Activated CD4-positive, alpha-beta T cell treated with anti-CD3 and anti-CD28 coated beads, Interleukin-2, amount 10 ng/mL, durations not matched to agents 7 days and 5 days (primary cell): ENCODE data around the gene AK6. TPM values are rescaled to one million over a fixed set of nuclear protein-coding genes. Genes with fewer than 3 reads are reported as not detected.
"Not testable (repeated sequence)": the region's sequence is repeated elsewhere in the genome, so short reads cannot be mapped to it uniquely, and the experiment has no call there.

ENCODE experiments used
- CTCF ChIA-PET: fragments of 350-600 bp; sonication (Branson Sonifier 250); formaldehyde crosslinking; loops from one replicate; lab custom pipeline; 2021; ENCODE audit warnings: antibody characterized with exemption; lab: Charles Lee
- POLR2A ChIA-PET: fragments of 350-600 bp; sonication (Branson Sonifier 250); formaldehyde crosslinking; loops from one replicate; lab custom pipeline; 2021; ENCODE audit warnings: antibody characterized with exemption; lab: Charles Lee
- DNase-seq: peaks from one replicate; pipeline ENCODE4 v3.0.0-alpha.2; 2020
- H3K27ac Mint-ChIP-seq: one replicate; pipeline ENCODE4 v1.8.0; 2021; ENCODE audit warnings: mild to moderate bottlenecking, moderate library complexity, mixed read lengths
- H3K27me3 Mint-ChIP-seq: one replicate; pipeline ENCODE4 v1.8.0; 2021; ENCODE audit warnings: mixed read lengths
- H3K36me3 Mint-ChIP-seq: one replicate; pipeline ENCODE4 v1.8.0; 2021; ENCODE audit warnings: low read depth, mixed read lengths
- H3K4me1 Mint-ChIP-seq: one replicate; pipeline ENCODE4 v1.8.0; 2021; ENCODE audit warnings: mixed read lengths
- H3K4me3 Mint-ChIP-seq: one replicate; pipeline ENCODE4 v1.8.0; 2021; ENCODE audit warnings: mild to moderate bottlenecking, moderate library complexity, mixed read lengths
- H3K9me3 Mint-ChIP-seq: one replicate; pipeline ENCODE4 v1.8.0; 2021; ENCODE audit warnings: mixed read lengths
- total RNA-seq, 2 experiments: library from RNA; stranded (reverse); gene quantifications; one replicate each; pipeline ENCODE4 v1.2.3, GENCODE V29; 2021

The AK6 gene
- total RNA-seq, 2 experiments from 2014 or later, result 26.7 to 33.3 TPM

- DNase-seq, POLR2A ChIA-PET, H3K9me3 Mint-ChIP-seq, H3K27me3 Mint-ChIP-seq, H3K36me3 Mint-ChIP-seq: not testable (repeated sequence)
- peaks cover 21% of the 10 kb centered on the region for H3K4me1 Mint-ChIP-seq
- peak overlapping the region; percentile 74 for H3K4me3 Mint-ChIP-seq
- CTCF ChIA-PET, result interaction anchor here (0.6 to 2.5 kb wide), 11 partner anchors 8 to 240 kb away, joined by 3 to 15 read pairs (median 5); partner anchors contain the start of gene SLC30A5
- H3K27ac Mint-ChIP-seq, result peak overlapping the region; percentile 95
Measured at GRCh38 chr5:69333668-69334315, 35.5 kb downstream of the AK6 start.

GRCh38 chr5:69331528-69332445, 37.5 kb downstream of the AK6 start:
- Mint-ChIP-seq H3K27ac (peak overlapping the region; percentile 95), H3K4me1 (peaks cover 21% of the 10 kb centered on the region), H3K36me3 (peaks cover 4% of the 10 kb centered on the region)

GRCh38 chr5:69329905-69330489, 39.3 kb downstream of the AK6 start:
- Mint-ChIP-seq H3K9me3 (no peaks in the 10 kb centered on the region), H3K36me3 (peaks cover 4% of the 10 kb centered on the region), H3K27ac (no peak overlapping the region), H3K27me3 (no peaks in the 10 kb centered on the region), H3K4me3 (no peak overlapping the region), H3K4me1 (peaks cover 21% of the 10 kb centered on the region)
- ChIA-PET CTCF (interaction anchor here (1.2 kb wide), 1 partner anchor 8 kb away, joined by 3 read pairs; no protein-coding TSS in a partner anchor), POLR2A (no interaction called here)
- no peak for DNase-seq

More at GRCh38 chr5:69331528-69332445, 37.5 kb downstream of the AK6 start:
- no peaks in the 10 kb centered on the region for H3K27me3 Mint-ChIP-seq
- peak; percentile 6 for DNase-seq
- H3K4me3 Mint-ChIP-seq, result peak overlapping the region; percentile 74
- ChIA-PET CTCF (interaction anchor here (1.1 to 2.5 kb wide), 4 partner anchors 10 to 289 kb away, joined by 3 to 15 read pairs (median 4); partner anchors contain the start of gene SLC30A5), POLR2A (no interaction called here)
- H3K9me3 Mint-ChIP-seq, result no peaks in the 10 kb centered on the region

GRCh38 chr5:69326365-69326764, 43.0 kb downstream of the AK6 start:
- ChIA-PET CTCF (interaction anchor here (0.6 to 1.6 kb wide), 3 partner anchors 8 to 233 kb away, joined by 3 to 5 read pairs (median 4); partner anchors contain the start of gene SLC30A5), POLR2A (interaction anchor here (0.6 kb wide), 1 partner anchor 325 kb away, joined by 4 read pairs; no protein-coding TSS in a partner anchor)
- Mint-ChIP-seq H3K27ac (no peak overlapping the region), H3K4me3 (no peak overlapping the region), H3K4me1 (no peaks in the 10 kb centered on the region), H3K27me3 (no peaks in the 10 kb centered on the region), H3K9me3 (no peaks in the 10 kb centered on the region), H3K36me3 (no peaks in the 10 kb centered on the region)
- no peak for DNase-seq

GRCh38 chr5:69317391-69317790, 51.9 kb downstream of the AK6 start:
- no peak for DNase-seq
- no peaks in the 10 kb centered on the region for H3K4me1 Mint-ChIP-seq
- H3K36me3 Mint-ChIP-seq, result peaks cover 18% of the 10 kb centered on the region
- H3K27ac Mint-ChIP-seq, result no peak overlapping the region
- H3K27me3 Mint-ChIP-seq, result no peaks in the 10 kb centered on the region
- no peaks in the 10 kb centered on the region for H3K9me3 Mint-ChIP-seq
- no peak overlapping the region for H3K4me3 Mint-ChIP-seq
- CTCF ChIA-PET, result no interaction called here
- POLR2A ChIA-PET, result no interaction called here

GRCh38 chr5:69315972-69316371, 53.3 kb downstream of the AK6 start:
- Mint-ChIP-seq H3K9me3 (no peaks in the 10 kb centered on the region), H3K27ac (no peak overlapping the region), H3K27me3 (no peaks in the 10 kb centered on the region), H3K36me3 (peaks cover 22% of the 10 kb centered on the region), H3K4me3 (no peak overlapping the region), H3K4me1 (no peaks in the 10 kb centered on the region)
- no peak for DNase-seq
- POLR2A ChIA-PET, result no interaction called here
- CTCF ChIA-PET, result interaction anchor here (0.6 kb wide), 1 partner anchor 70 kb away, joined by 3 read pairs; no protein-coding TSS in a partner anchor

GRCh38 chr5:69313428-69313827, 55.9 kb downstream of the AK6 start:
- ChIA-PET CTCF (no interaction called here), POLR2A (no interaction called here)
- Mint-ChIP-seq H3K9me3 (peaks cover 11% of the 10 kb centered on the region), H3K4me1 (no peaks in the 10 kb centered on the region), H3K27ac (no peak overlapping the region), H3K27me3 (no peaks in the 10 kb centered on the region), H3K4me3 (no peak overlapping the region), H3K36me3 (peaks cover 39% of the 10 kb centered on the region)
- DNase-seq, result no peak

GRCh38 chr5:69312459-69313160, 56.7 kb downstream of the AK6 start:
- CTCF ChIA-PET, result interaction anchor here (0.6 to 1.2 kb wide), 3 partner anchors 15 to 85 kb away, joined by 3 to 5 read pairs (median 3); no protein-coding TSS in a partner anchor
- Mint-ChIP-seq H3K4me3 (no peak overlapping the region), H3K27me3 (no peaks in the 10 kb centered on the region), H3K9me3 (peaks cover 12% of the 10 kb centered on the region), H3K36me3 (peaks cover 45% of the 10 kb centered on the region), H3K27ac (peak overlapping the region; percentile 64), H3K4me1 (no peaks in the 10 kb centered on the region)
- POLR2A ChIA-PET, result no interaction called here
- DNase-seq, result no peak

- no peak overlapping the region for H3K4me3 Mint-ChIP-seq
- no peak overlapping the region for H3K27ac Mint-ChIP-seq
- no peak for DNase-seq
- CTCF ChIA-PET, result no interaction called here
- no peaks in the 10 kb centered on the region for H3K27me3 Mint-ChIP-seq
- peaks cover 12% of the 10 kb centered on the region for H3K9me3 Mint-ChIP-seq
- no peaks in the 10 kb centered on the region for H3K4me1 Mint-ChIP-seq
- POLR2A ChIA-PET, result no interaction called here
- H3K36me3 Mint-ChIP-seq, result peaks cover 44% of the 10 kb centered on the region
Measured at GRCh38 chr5:69309380-69309779, 59.9 kb downstream of the AK6 start.

GRCh38 chr5:69308046-69308553, 61.2 kb downstream of the AK6 start:
- Mint-ChIP-seq H3K36me3 (peaks cover 42% of the 10 kb centered on the region), H3K4me3 (no peak overlapping the region), H3K27ac (no peak overlapping the region), H3K9me3 (peaks cover 12% of the 10 kb centered on the region), H3K4me1 (no peaks in the 10 kb centered on the region), H3K27me3 (no peaks in the 10 kb centered on the region)
- no peak for DNase-seq
- ChIA-PET POLR2A (no interaction called here), CTCF (no interaction called here)

GRCh38 chr5:69305512-69305911, 63.8 kb downstream of the AK6 start:
- peaks cover 30% of the 10 kb centered on the region for H3K36me3 Mint-ChIP-seq
- DNase-seq, result no peak
- H3K4me1 Mint-ChIP-seq, result no peaks in the 10 kb centered on the region
- no peak overlapping the region for H3K4me3 Mint-ChIP-seq
- ChIA-PET POLR2A (no interaction called here), CTCF (no interaction called here)
- no peaks in the 10 kb centered on the region for H3K27me3 Mint-ChIP-seq
- peaks cover 12% of the 10 kb centered on the region for H3K9me3 Mint-ChIP-seq
- H3K27ac Mint-ChIP-seq, result no peak overlapping the region
